Mesenchymal stem cell (in vitro differentiated cells and primary cell): ENCODE data around the gene CLASP1.
A peak's percentile ranks its signal among the peaks of the same experiment; 100 is the strongest.

Source experiments
- DNase-seq: peaks from one replicate; pipeline ENCODE4 v3.0.0-alpha.2; 2013
- H2AFZ ChIP-seq: one replicate; pipeline ENCODE4 v1.6.1; 2013; ENCODE audit warnings: low read depth, mild to moderate bottlenecking, control low read depth, inconsistent platforms, low read length, moderate library complexity
- H2AK5ac ChIP-seq: 2 replicates; pipeline ENCODE4 v1.6.1; 2013; ENCODE audit warnings: low read length, moderate library complexity, mild to moderate bottlenecking, inconsistent platforms; ENCODE audit not compliant: severe bottlenecking
- H2BK120ac ChIP-seq: one replicate; pipeline ENCODE4 v1.6.1; 2013; ENCODE audit warnings: low read depth, mild to moderate bottlenecking, inconsistent platforms, low read length, moderate library complexity
- H2BK12ac ChIP-seq, 2 experiments: one replicate each; pipeline ENCODE4 v1.6.1; 2013; ENCODE audit warnings: inconsistent platforms in 2 of 2, low read length in 2 of 2, mild to moderate bottlenecking in 2 of 2, moderate library complexity in 2 of 2, control low read depth in 1 of 2
- H2BK15ac ChIP-seq: one replicate; pipeline ENCODE4 v1.6.1; 2013; ENCODE audit warnings: mild to moderate bottlenecking, low read depth, inconsistent platforms; ENCODE audit not compliant: poor library complexity, severe bottlenecking
- H2BK5ac ChIP-seq: 2 replicates; pipeline ENCODE4 v1.6.1; 2013; ENCODE audit warnings: low read depth, mild to moderate bottlenecking, low read length, control low read depth, inconsistent platforms; ENCODE audit not compliant: poor library complexity, severe bottlenecking
- H3K14ac ChIP-seq, 2 experiments: one replicate each; pipeline ENCODE4 v1.6.1; 2013; ENCODE audit warnings: inconsistent platforms in 2 of 2, low read length in 2 of 2, control low read depth in 1 of 2, mild to moderate bottlenecking in 1 of 2, moderate library complexity in 1 of 2
- H3K18ac ChIP-seq, 2 experiments: one replicate each; pipeline ENCODE4 v1.6.1; 2013; ENCODE audit warnings: inconsistent platforms in 2 of 2, low read length in 2 of 2, control low read depth in 1 of 2, low read depth in 1 of 2, mild to moderate bottlenecking in 1 of 2
- H3K23ac ChIP-seq, 2 experiments: one replicate each; pipeline ENCODE4 v1.6.1; 2013; ENCODE audit warnings: inconsistent platforms in 2 of 2, low read length in 2 of 2, mild to moderate bottlenecking in 2 of 2, moderate library complexity in 2 of 2, control low read depth in 1 of 2
- H3K27ac ChIP-seq: 2 replicates; pipeline ENCODE4 v1.5.1; 2013; ENCODE audit warnings: mild to moderate bottlenecking, moderate library complexity, low read length, control low read depth, inconsistent platforms; ENCODE audit not compliant: poor library complexity, severe bottlenecking
- H3K27me3 ChIP-seq, 2 experiments: 2 replicates each; pipeline versions ENCODE4 v1.6.1 to v1.7.0; 2013; ENCODE audit warnings: low read length in 2 of 2, mild to moderate bottlenecking in 2 of 2, moderate library complexity in 2 of 2, control low read depth in 1 of 2, inconsistent platforms in 1 of 2; ENCODE audit not compliant: control insufficient read depth in 1 of 2, insufficient read depth in 1 of 2
- H3K36me3 ChIP-seq, 2 experiments: 2 replicates each; pipeline versions ENCODE4 v1.6.1 to v1.7.0; 2013; ENCODE audit warnings: low read length in 2 of 2, control low read depth in 1 of 2, inconsistent platforms in 1 of 2, low read depth in 1 of 2, mild to moderate bottlenecking in 1 of 2; ENCODE audit not compliant: insufficient read depth in 2 of 2, control insufficient read depth in 1 of 2
- H3K4ac ChIP-seq, 2 experiments: one replicate each; pipeline ENCODE4 v1.6.1; 2013; ENCODE audit warnings: inconsistent platforms in 2 of 2, low read length in 2 of 2, mild to moderate bottlenecking in 2 of 2, moderate library complexity in 2 of 2, control low read depth in 1 of 2, low read depth in 1 of 2
- H3K4me1 ChIP-seq: 2 replicates; pipeline ENCODE4 v1.6.1; 2013; ENCODE audit warnings: low read depth, low read length, control low read depth; ENCODE audit not compliant: control insufficient read depth, insufficient read depth
- H3K4me2 ChIP-seq: 2 replicates; pipeline ENCODE4 v1.6.1; 2013; ENCODE audit warnings: low read length, mild to moderate bottlenecking, inconsistent platforms; ENCODE audit not compliant: poor library complexity, severe bottlenecking
- H3K4me3 ChIP-seq, 2 experiments: 2 replicates each; pipeline versions ENCODE4 v1.5.1 to v1.7.0; 2013; ENCODE audit warnings: low read length in 2 of 2, mild to moderate bottlenecking in 2 of 2, control low read depth in 1 of 2, low read depth in 1 of 2; ENCODE audit not compliant: insufficient read depth in 1 of 2
- H3K79me1 ChIP-seq: replicated peaks from 2 replicates; pipeline ENCODE4 v1.6.1; 2013; ENCODE audit warnings: mild to moderate bottlenecking, control low read depth, low read length, inconsistent platforms; ENCODE audit not compliant: poor library complexity, severe bottlenecking
- H3K9ac ChIP-seq: 2 replicates; pipeline ENCODE4 v1.7.0; 2013; ENCODE audit warnings: mild to moderate bottlenecking, low read length, moderate library complexity
- H3K9me3 ChIP-seq: 2 replicates; pipeline ENCODE4 v1.7.0; 2013; ENCODE audit warnings: mild to moderate bottlenecking, low read length; ENCODE audit not compliant: control insufficient read depth
- H4K8ac ChIP-seq: one replicate; pipeline ENCODE4 v1.6.1; 2013; ENCODE audit warnings: inconsistent platforms, mild to moderate bottlenecking, low read length, moderate library complexity
- H4K91ac ChIP-seq: one replicate; pipeline ENCODE4 v1.6.1; 2013; ENCODE audit warnings: mild to moderate bottlenecking, low read length, inconsistent platforms
- WGBS: methylation state at CpG from one replicate; pipeline ENCODE4 v1.1.7; 2013; ENCODE audit warnings: mixed read lengths; 5-methylcytosine and 5-hydroxymethylcytosine counted together

Gene CLASP1

DNA sequence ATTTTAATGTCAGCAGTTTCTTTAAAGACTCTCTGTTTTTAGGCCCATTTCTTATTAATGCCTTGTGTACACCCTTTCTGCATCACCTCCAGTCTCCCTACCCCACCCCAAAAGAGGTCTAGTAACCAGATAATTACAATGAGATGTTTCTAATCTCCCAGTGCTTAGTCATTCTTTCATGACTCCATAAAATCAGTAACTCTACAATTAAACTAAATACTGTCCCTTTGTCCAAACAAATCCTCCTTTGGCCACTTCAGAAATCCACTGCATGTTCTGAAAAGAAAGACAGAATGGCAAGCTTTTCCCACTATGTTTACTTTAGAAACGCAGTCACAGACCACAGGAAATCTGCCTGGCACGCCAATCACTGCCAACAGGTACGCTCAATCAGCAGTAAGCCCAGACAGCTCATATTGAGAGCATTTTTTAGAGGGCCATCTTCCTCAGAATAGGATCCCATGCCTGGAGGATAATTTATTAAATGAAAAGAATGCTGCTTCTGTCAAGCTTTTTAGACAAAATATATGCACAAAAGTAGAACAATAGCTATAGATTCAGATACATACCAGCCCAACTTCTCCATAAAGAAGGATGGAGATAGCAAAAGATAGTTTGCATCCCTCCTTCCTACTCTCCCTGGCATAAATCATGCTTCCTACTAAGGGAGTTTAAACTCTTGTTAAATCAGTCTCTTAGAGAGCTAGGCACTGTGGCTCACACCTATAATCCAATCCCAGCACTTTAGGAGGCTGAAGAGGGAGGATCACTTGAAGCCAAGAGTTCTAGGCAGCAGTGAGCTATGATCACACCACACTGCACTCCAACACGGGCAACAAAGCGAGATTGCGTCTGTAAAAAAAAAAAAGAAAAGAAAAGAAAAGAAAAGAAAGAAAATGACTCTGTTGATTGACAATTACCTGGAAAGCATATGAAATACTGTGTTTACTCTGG lies 14.6 kb downstream of the CLASP1 start:
- Histone ChIP-seq H2BK15ac (no peak overlapping the region), H3K18ac (peak overlapping the region in 1 of 2 experiments; percentile 46), H3K23ac (no peak overlapping the region), H2BK5ac (no peak overlapping the region), H3K27me3 (no peaks in the 10 kb centered on the region), H3K9ac (peak overlapping the region; percentile 8), H2BK120ac (no peak overlapping the region), H3K9me3 (no peaks in the 10 kb centered on the region), H2AK5ac (no peak overlapping the region), H3K36me3 (no peaks in the 10 kb centered on the region), H3K4me3 (no peak overlapping the region), H3K27ac (peak overlapping the region; percentile 75), H3K4me1 (peaks cover 3% of the 10 kb centered on the region), H3K4ac (peak overlapping the region in 1 of 2 experiments; percentile 87), H3K4me2 (no peak overlapping the region), H2AFZ (no peak overlapping the region), H4K91ac (no peak overlapping the region), H3K79me1 (peaks cover 2% of the 10 kb centered on the region), H2BK12ac (peak overlapping the region in 1 of 2 experiments; percentile 79), H4K8ac (no peak overlapping the region), H3K14ac (no peak overlapping the region)
- 0% methylated on average over 1 of the region's 6 CpGs for WGBS
- peak; percentile 84 for DNase-seq

DNA sequence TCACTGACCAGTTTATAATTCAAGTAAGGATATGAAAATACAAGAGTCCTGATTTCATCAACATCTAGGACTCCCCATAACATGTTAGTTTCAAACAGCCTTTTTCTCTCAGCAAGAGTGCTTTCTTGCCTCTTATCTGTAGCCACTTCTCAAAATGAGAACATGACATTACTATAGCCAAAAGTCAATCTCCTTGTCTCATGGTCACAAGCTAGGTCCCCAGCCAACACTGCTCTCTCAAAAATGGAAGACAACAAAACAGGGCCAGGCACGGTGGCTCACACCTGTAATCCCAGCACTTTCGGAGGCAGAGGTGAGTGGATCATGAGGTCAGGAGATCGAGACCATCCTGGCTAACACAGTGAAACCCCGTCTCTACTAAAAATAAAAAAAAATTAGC lies 15.8 kb downstream of the CLASP1 start:
- no peak for DNase-seq
- no peak overlapping the region for H4K8ac ChIP-seq
- peaks cover 2% of the 10 kb centered on the region for H3K79me1 ChIP-seq
- no peak overlapping the region for H2BK15ac ChIP-seq
- H3K4me1 ChIP-seq: peaks cover 3% of the 10 kb centered on the region
- peak overlapping the region in 1 of 2 experiments; percentile 28 for H3K18ac ChIP-seq
- H3K4me3 ChIP-seq: no peak overlapping the region
- peak overlapping the region; percentile 85 for H2BK120ac ChIP-seq
- no peak overlapping the region for H3K27ac ChIP-seq
- no peak overlapping the region for H3K4me2 ChIP-seq
- H3K23ac ChIP-seq: no peak overlapping the region
- H3K27me3 ChIP-seq: no peaks in the 10 kb centered on the region
- H3K9ac ChIP-seq: no peak overlapping the region
- H3K36me3 ChIP-seq: no peaks in the 10 kb centered on the region
- H3K9me3 ChIP-seq: no peaks in the 10 kb centered on the region
- H2AK5ac ChIP-seq: no peak overlapping the region
- 94% methylated on average over 4 of the region's 4 CpGs for WGBS
- H3K14ac ChIP-seq: no peak overlapping the region
- no peak overlapping the region for H2BK12ac ChIP-seq
- H2BK5ac ChIP-seq: no peak overlapping the region
- H2AFZ ChIP-seq: no peak overlapping the region
- peak overlapping the region in 1 of 2 experiments; percentile 82 for H3K4ac ChIP-seq
- no peak overlapping the region for H4K91ac ChIP-seq

DNA sequence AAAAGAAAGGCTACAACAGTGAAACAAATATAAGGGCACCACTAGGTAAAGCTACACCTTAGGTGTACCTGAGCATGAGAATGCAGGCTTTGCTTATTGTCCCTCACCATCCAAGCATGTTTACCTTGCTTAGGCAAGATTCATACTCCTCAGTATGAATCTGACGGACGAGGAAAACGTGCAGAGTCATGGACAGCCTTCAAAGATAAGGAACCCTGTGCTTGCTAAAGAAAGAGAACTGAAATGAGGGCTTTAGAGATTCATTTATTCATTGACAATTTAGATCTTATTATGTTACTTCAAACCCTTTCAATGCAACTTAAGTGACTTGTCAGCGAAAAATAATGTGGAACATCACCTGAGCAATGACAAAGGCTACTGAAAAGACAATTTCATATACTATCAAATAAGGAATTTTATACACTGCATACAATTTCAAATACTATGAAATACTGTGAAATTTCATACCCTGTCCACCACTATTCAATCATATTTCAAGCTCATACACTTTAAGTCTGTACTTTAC lies 21.7 kb downstream of the CLASP1 start:
- no peaks in the 10 kb centered on the region for H3K36me3 ChIP-seq

DNA sequence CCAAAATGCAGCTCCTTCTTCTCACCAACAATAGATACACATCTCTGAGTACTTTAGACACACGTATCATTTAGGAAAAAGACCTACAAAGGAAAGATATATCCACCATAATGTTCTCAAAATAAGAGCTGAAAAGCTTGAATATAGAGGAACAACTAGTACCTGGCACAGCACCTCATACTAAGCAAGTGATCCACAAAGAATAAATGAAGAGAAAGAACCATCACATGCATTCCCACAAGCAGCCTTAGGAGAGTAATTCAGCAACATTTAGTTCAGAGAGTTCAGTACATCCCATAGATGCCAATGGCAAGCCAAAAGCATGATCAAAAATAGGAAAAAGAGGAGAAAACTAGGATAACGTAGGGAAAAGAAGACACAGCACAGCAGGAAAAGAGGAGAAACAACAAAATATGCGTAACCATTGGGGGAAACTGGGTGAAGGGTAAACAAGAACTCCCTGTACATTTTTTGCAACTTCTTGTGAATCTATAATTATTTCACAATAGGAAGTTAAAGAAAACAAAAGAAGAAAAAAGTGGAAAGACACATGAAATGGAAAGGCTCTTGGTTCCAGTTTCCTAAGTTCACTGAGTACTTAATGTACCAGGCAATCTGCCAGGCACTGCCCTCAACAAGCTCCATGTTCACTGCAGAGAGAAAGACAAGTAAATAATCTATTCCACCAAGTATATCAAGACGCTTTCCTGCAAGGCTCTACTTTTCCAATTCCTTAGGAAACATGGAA lies 22.3 kb downstream of the CLASP1 start:
- no peak overlapping the region for H2BK15ac ChIP-seq
- H3K27ac ChIP-seq: no peak overlapping the region
- H3K9ac ChIP-seq: no peak overlapping the region
- H3K4me1 ChIP-seq: peaks cover 2% of the 10 kb centered on the region
- H2AFZ ChIP-seq: no peak overlapping the region
- H3K9me3 ChIP-seq: no peaks in the 10 kb centered on the region
- H3K36me3 ChIP-seq: no peaks in the 10 kb centered on the region
- H2BK5ac ChIP-seq: no peak overlapping the region
- no peak overlapping the region for H3K18ac ChIP-seq
- H3K4me2 ChIP-seq: no peak overlapping the region
- H2BK120ac ChIP-seq: no peak overlapping the region
- no peak overlapping the region for H3K4ac ChIP-seq
- no peak overlapping the region for H4K91ac ChIP-seq
- peak; percentile 49 for DNase-seq
- no peak overlapping the region for H3K23ac ChIP-seq
- H4K8ac ChIP-seq: no peak overlapping the region
- 94% methylated on average over 4 of the region's 4 CpGs for WGBS
- no peak overlapping the region for H2BK12ac ChIP-seq
- H3K27me3 ChIP-seq: no peaks in the 10 kb centered on the region
- peaks cover 5% of the 10 kb centered on the region for H3K79me1 ChIP-seq
- H2AK5ac ChIP-seq: no peak overlapping the region
- H3K4me3 ChIP-seq: no peak overlapping the region
- no peak overlapping the region for H3K14ac ChIP-seq

More for the DNA sequence above, 21.7 kb downstream of the CLASP1 start:
- no peak overlapping the region for H3K4me3 ChIP-seq
- WGBS: 100% methylated on average over 1 of the region's 4 CpGs
- H3K18ac ChIP-seq: no peak overlapping the region
- no peak for DNase-seq
- no peak overlapping the region for H3K4me2 ChIP-seq
- H3K27me3 ChIP-seq: no peaks in the 10 kb centered on the region
- H2AFZ ChIP-seq: no peak overlapping the region
- H3K27ac ChIP-seq: no peak overlapping the region
- no peak overlapping the region for H2BK15ac ChIP-seq
- H3K79me1 ChIP-seq: peaks cover 2% of the 10 kb centered on the region
- no peak overlapping the region for H2BK5ac ChIP-seq
- H3K9ac ChIP-seq: no peak overlapping the region
- H3K9me3 ChIP-seq: no peaks in the 10 kb centered on the region
- no peak overlapping the region for H4K8ac ChIP-seq
- no peak overlapping the region for H2BK120ac ChIP-seq
- peaks cover 2% of the 10 kb centered on the region for H3K4me1 ChIP-seq
- no peak overlapping the region for H2BK12ac ChIP-seq
- no peak overlapping the region for H3K23ac ChIP-seq
- no peak overlapping the region for H3K14ac ChIP-seq
- H4K91ac ChIP-seq: no peak overlapping the region
- H2AK5ac ChIP-seq: no peak overlapping the region
- no peak overlapping the region for H3K4ac ChIP-seq
